Endothelial cell of umbilical vein (primary cell): ENCODE data around the gene OSER1. TPM values are rescaled to one million over a fixed set of nuclear protein-coding genes. Genes with fewer than 3 reads are reported as not detected.

ENCODE experiments used
- BruUV-seq: library from RNA; stranded (reverse); fragments of 400-500 nt; replicated peaks from 2 replicates; lab custom pipeline; 2021; lab: Mats Ljungman, UMichigan
- CTCF ChIA-PET: fragments of 300-600, 350-600 bp; sonication (Branson Sonifier 250); formaldehyde crosslinking; loops from one replicate; lab custom pipeline; 2021; ENCODE audit warnings: antibody characterized with exemption, inconsistent platforms; lab: Charles Lee
- POLR2A ChIA-PET: fragments of 300-600, 350-600 bp; sonication (Branson Sonifier 250); formaldehyde crosslinking; loops from one replicate; lab custom pipeline; 2021; ENCODE audit warnings: antibody characterized with exemption, inconsistent platforms; lab: Charles Lee
- DNase-seq: peaks from one replicate; pipeline ENCODE4 v3.0.0-alpha.2; 2011; ENCODE audit warnings: low read depth, low spot score
- FAIRE-seq: peaks from 2 replicates; lab custom pipeline; 2011; peaks lifted over from hg19 to GRCh38; lab: Jason Lieb, UNC
- H2AFZ ChIP-seq: 2 replicates; pipeline ENCODE4 v1.6.0; 2012; ENCODE audit warnings: low read depth, low read length, control low read depth, inconsistent platforms
- H3K27ac ChIP-seq: 2 replicates; pipeline ENCODE4 v1.5.1; 2011; ENCODE audit warnings: low read depth, mild to moderate bottlenecking, control low read depth, low read length, moderate library complexity; ENCODE audit not compliant: insufficient read depth
- H3K27me3 ChIP-seq, 2 experiments: 2 replicates each; pipeline versions ENCODE4 v1.6.0 to v1.6.1; 2011; ENCODE audit warnings: low read length in 2 of 2, mixed read lengths in 1 of 2; ENCODE audit not compliant: control insufficient read depth in 2 of 2, insufficient read depth in 2 of 2
- H3K36me3 ChIP-seq, 2 experiments: 2 replicates in 1 of 2; 3 replicates in 1 of 2; pipeline ENCODE4 v1.5.1; 2011; ENCODE audit warnings: low read length in 2 of 2, mild to moderate bottlenecking in 1 of 2, moderate library complexity in 1 of 2; ENCODE audit not compliant: control insufficient read depth in 2 of 2, insufficient read depth in 2 of 2; ENCODE audit errors: extremely low read depth in 1 of 2
- H3K4me1 ChIP-seq: 3 replicates; pipeline ENCODE4 v1.5.1; 2011; ENCODE audit warnings: mild to moderate bottlenecking, low read length; ENCODE audit not compliant: control insufficient read depth, insufficient read depth; ENCODE audit errors: extremely low read depth
- H3K4me2 ChIP-seq: 2 replicates; pipeline ENCODE4 v1.6.1; 2011; ENCODE audit warnings: low read length, control low read depth, mixed read lengths; ENCODE audit not compliant: insufficient read depth
- H3K4me3 ChIP-seq, 3 experiments: fragments of 200-600 bp in 1 of 3; sonication (generic), shearing (Covaris generic) in 1 of 3; replicated peaks in 1 of 3; 2 replicates each; pipeline ENCODE4 v1.5.1; 2011 to 2016; ENCODE audit warnings: control low read depth in 3 of 3, low read length in 3 of 3, mild to moderate bottlenecking in 2 of 3, inconsistent platforms in 1 of 3, low read depth in 1 of 3, moderate library complexity in 1 of 3; ENCODE audit not compliant: insufficient read depth in 1 of 3
- H3K79me2 ChIP-seq: 2 replicates; pipeline ENCODE4 v1.6.0; 2012; ENCODE audit warnings: low read length, inconsistent platforms; ENCODE audit not compliant: control insufficient read depth, insufficient read depth
- H3K9ac ChIP-seq: replicated peaks from 2 replicates; pipeline ENCODE3; 2011; ENCODE audit warnings: low read length, control low read depth; ENCODE audit not compliant: insufficient read depth; ENCODE audit errors: extremely low read depth
- H3K9me1 ChIP-seq: replicated peaks from 3 replicates; pipeline ENCODE4 v1.6.0; 2011; ENCODE audit warnings: mild to moderate bottlenecking, low read length; ENCODE audit not compliant: control insufficient read depth, insufficient read depth; ENCODE audit errors: extremely low read depth
- H3K9me3 ChIP-seq: replicated peaks from 2 replicates; pipeline ENCODE4 v1.5.1; 2012; ENCODE audit warnings: low read length, inconsistent platforms; ENCODE audit not compliant: control insufficient read depth, insufficient read depth
- H4K20me1 ChIP-seq: replicated peaks from 2 replicates; pipeline ENCODE3; 2011; ENCODE audit warnings: mild to moderate bottlenecking, low read length; ENCODE audit not compliant: control insufficient read depth, insufficient read depth; ENCODE audit errors: extremely low read depth
- CTCF ChIP-seq, 2 donors: IDR thresholded peaks; 1 replicate in 1 of 2; 2 replicates in 1 of 2; pipeline ENCODE4 v1.5.1; 2011; ENCODE audit warnings: low read length in 2 of 2, mild to moderate bottlenecking in 2 of 2, moderate library complexity in 2 of 2, control low read depth in 1 of 2, inconsistent platforms in 1 of 2, low read depth in 1 of 2; ENCODE audit not compliant: insufficient read depth in 1 of 2; ENCODE audit errors: extremely low read depth in 1 of 2
- FOS ChIP-seq: IDR thresholded peaks from 2 replicates; pipeline ENCODE4 v1.6.1; 2011; ENCODE audit warnings: mild to moderate bottlenecking, low read length, moderate library complexity, borderline replicate concordance; ENCODE audit not compliant: insufficient read depth
- JUN ChIP-seq: IDR thresholded peaks from 2 replicates; pipeline ENCODE4 v1.6.1; 2011; ENCODE audit warnings: borderline replicate concordance, low read depth; ENCODE audit not compliant: insufficient read length, insufficient read depth
- MAX ChIP-seq: IDR thresholded peaks from 2 replicates; pipeline ENCODE4 v1.6.1; 2011; ENCODE audit not compliant: insufficient read depth, insufficient read length
- MYC ChIP-seq: IDR thresholded peaks from one replicate; pipeline ENCODE4 v1.6.1; 2011; ENCODE audit warnings: mild to moderate bottlenecking, low read depth, low read length
- POLR2A ChIP-seq: IDR thresholded peaks from 2 replicates; pipeline ENCODE4 v1.6.1; 2012; ENCODE audit warnings: low read depth, mild to moderate bottlenecking, control low read depth, low read length
- POLR2AphosphoS5 ChIP-seq: IDR thresholded peaks from 2 replicates; pipeline ENCODE4 v1.6.1; 2012; ENCODE audit warnings: low read depth, mild to moderate bottlenecking, control low read depth, low read length, moderate library complexity; ENCODE audit not compliant: insufficient read depth
- dilution Hi-C: fragments of 300-500 bp; cut with MboI; formaldehyde crosslinking; loops from one replicate; pipeline ENCODE4 v1.15.0; 2019; ENCODE audit warnings: low sequenced_read_pairs; ENCODE audit not compliant: extremely low pct_ligation_motif_present
- intact Hi-C: fragments of 100-400 bp; cut with micrococcal nuclease; formaldehyde crosslinking; loops from one replicate; pipeline ENCODE4 v1.10.0; 2022
- polyA plus RNA-seq, 4 experiments: library from polyadenylated mRNA; depleted of rRNA in 3 of 4; stranded (reverse) in 3 of 4; unstranded in 1 of 4; fragments of >200 nt; gene quantifications; 2 replicates each; pipeline versions ENCODE4 v1.2.1 to v1.2.3, GENCODE V29; 2011 to 2012; ENCODE audit warnings: missing spikeins in 1 of 4
- total RNA-seq: library from RNA; stranded (reverse); gene quantifications from 2 replicates; pipeline ENCODE4 v1.2.3, GENCODE V29; 2021

OSER1 gene
- total and polyA plus RNA-seq, 2 donors (not counting 3 experiments of a cell fraction or from before 2014, with no cell fraction given), result 30.8 to 36.0 TPM

- no peak overlapping the region for H3K4me3 ChIP-seq
- peaks cover 32% of the 10 kb centered on the region for H3K4me1 ChIP-seq
- dilution Hi-C loops (no loop called here), intact Hi-C loops (no loop called here)
- H4K20me1 ChIP-seq, result peaks cover 4% of the 10 kb centered on the region
- H2AFZ ChIP-seq, result no peak overlapping the region
- H3K79me2 ChIP-seq, result peaks cover 68% of the 10 kb centered on the region
- FAIRE-seq (no peak), DNase-seq (no peak)
- no peak overlapping the region for H3K27ac ChIP-seq
- no peaks in the 10 kb centered on the region for H3K9me1 ChIP-seq
- CTCF ChIA-PET, result no interaction called here
- no peaks in the 10 kb centered on the region for H3K27me3 ChIP-seq
- H3K4me2 ChIP-seq, result no peak overlapping the region
- H3K9me3 ChIP-seq, result no peaks in the 10 kb centered on the region
- no peak overlapping the region for H3K9ac ChIP-seq
- H3K36me3 ChIP-seq, result peaks cover 0 to 14% of the 10 kb centered on the region in 2 experiments
- BruUV-seq, result no TSS peak
- POLR2A ChIA-PET, result no interaction called here
- no peak for TF ChIP-seq FOS
- no peak for TF ChIP-seq POLR2A
- no peak for TF ChIP-seq MYC
- TF ChIP-seq POLR2AphosphoS5, result no peak
- no peak for TF ChIP-seq MAX
- no peak for TF ChIP-seq JUN
- no peak for TF ChIP-seq CTCF (IDR thresholded peaks at IDR 0.05; ENCODE audit: extremely low read depth in 1 of 2, insufficient read depth in 1 of 2, low read depth in 1 of 2, low read length in 2 of 2)
Observed at GRCh38 chr20:44206132-44206531, 4.4 kb downstream of the OSER1 start.
